PC-3 (cell line): ENCODE data around the gene MRPL1. TPM values are rescaled to one million over a fixed set of nuclear protein-coding genes. Genes with fewer than 3 reads are reported as not detected.

Source experiments
- ATAC-seq: fragments of 200-7000 bp; cut with Tn5 transposase; 2 replicates; pipeline ENCODE4 v1.9.1; 2020; ENCODE audit warnings: mild to moderate bottlenecking, moderate library complexity
- BruUV-seq: library from RNA; stranded (reverse); fragments of 400-500 nt; replicated peaks from 2 replicates; lab custom pipeline; 2021; lab: Mats Ljungman, UMichigan
- CTCF ChIA-PET: fragments of 300-600 bp; sonication (Branson Sonifier 250); formaldehyde crosslinking; loops from one replicate; lab custom pipeline; 2022; ENCODE audit warnings: antibody characterized with exemption; lab: Charles Lee
- POLR2A ChIA-PET: fragments of 300-600 bp; sonication (Branson Sonifier 250); formaldehyde crosslinking; loops from one replicate; lab custom pipeline; 2022; ENCODE audit warnings: antibody characterized with exemption; ENCODE audit not compliant: unreplicated experiment; lab: Charles Lee
- DNase-seq: peaks from one replicate; pipeline ENCODE4 v3.0.0-alpha.2; 2015
- H2AFZ ChIP-seq: fragments of 300-600 bp; sonication (generic); 2 replicates; pipeline ENCODE4 v1.6.0; 2016; ENCODE audit warnings: antibody characterized with exemption, low read length
- H3F3A ChIP-seq: fragments of 300-600 bp; sonication (generic); one replicate; pipeline ENCODE4 v1.6.0; 2017; ENCODE audit warnings: antibody characterized with exemption, low read length, control low read depth, mild to moderate bottlenecking; ENCODE audit not compliant: unreplicated experiment
- H3K27ac ChIP-seq: fragments of 300-600 bp; sonication (generic); 2 replicates; pipeline ENCODE4 v1.5.1; 2016; ENCODE audit warnings: mild to moderate bottlenecking, low read length
- H3K27me3 ChIP-seq: fragments of 300-600 bp; sonication (generic); 2 replicates; pipeline ENCODE4 v1.6.1; 2016; ENCODE audit warnings: low read length, mixed read lengths
- H3K36me3 ChIP-seq: fragments of 300-600 bp; sonication (generic); 2 replicates; pipeline ENCODE4 v1.6.1; 2016; ENCODE audit warnings: low read depth, mixed run types, low read length, mixed read lengths
- H3K4me1 ChIP-seq: fragments of 300-600 bp; sonication (generic); 2 replicates; pipeline ENCODE4 v1.5.1; 2016; ENCODE audit warnings: low read length; ENCODE audit not compliant: insufficient read depth
- H3K4me2 ChIP-seq: fragments of 300-600 bp; sonication (generic); 2 replicates; pipeline ENCODE4 v1.6.0; 2016; ENCODE audit warnings: low read length
- H3K4me3 ChIP-seq: fragments of 300-600 bp; sonication (generic); 2 replicates; pipeline ENCODE4 v1.5.1; 2016; ENCODE audit warnings: mild to moderate bottlenecking, low read length, mixed read lengths
- H3K79me2 ChIP-seq: fragments of 300-600 bp; sonication (generic); 2 replicates; pipeline ENCODE4 v1.6.1; 2017; ENCODE audit warnings: low read length, mixed read lengths
- H3K9ac ChIP-seq: fragments of 300-600 bp; sonication (generic); 2 replicates; pipeline ENCODE4 v1.6.0; 2016; ENCODE audit warnings: mild to moderate bottlenecking, low read length
- H3K9me2 ChIP-seq: fragments of 300-600 bp; sonication (generic); replicated peaks from 2 replicates; pipeline ENCODE4 v1.6.1; 2016; ENCODE audit warnings: mixed run types, low read length, mixed read lengths
- H3K9me3 ChIP-seq: fragments of 300-600 bp; sonication (generic); 2 replicates; pipeline ENCODE4 v1.6.1; 2016; ENCODE audit warnings: low read length, mixed read lengths
- H4K20me1 ChIP-seq: fragments of 300-600 bp; sonication (generic); 2 replicates; pipeline ENCODE4 v1.6.1; 2016; ENCODE audit warnings: low read length, mixed read lengths
- CTCF ChIP-seq: fragments of 300-600 bp; sonication (generic); conservative IDR thresholded peaks from 2 replicates; pipeline ENCODE4 v1.5.1; 2017; ENCODE audit warnings: antibody characterized with exemption, low read depth, mild to moderate bottlenecking, low read length
- EZH2 ChIP-seq: fragments of 300-600 bp; sonication (generic); IDR thresholded peaks from one replicate; pipeline ENCODE4 v1.6.1; 2017; ENCODE audit warnings: antibody characterized with exemption, mild to moderate bottlenecking, low read length; ENCODE audit not compliant: unreplicated experiment
- EZH2phosphoT487 ChIP-seq: fragments of 300-600 bp; sonication (generic); IDR thresholded peaks from 2 replicates; pipeline ENCODE4 v1.6.1; 2018; ENCODE audit warnings: mild to moderate bottlenecking, antibody characterized with exemption, low read length, borderline replicate concordance
- intact Hi-C: fragments of 100-400 bp; cut with micrococcal nuclease; formaldehyde crosslinking; loops from 2 replicates; pipeline ENCODE4 v1.9.0; 2023
- total RNA-seq: library from RNA; depleted of rRNA; stranded (reverse); fragments of >200 nt; gene quantifications from 2 replicates; pipeline ENCODE4 v1.2.3, GENCODE V29; 2014

MRPL1 gene
- total RNA-seq, 1 experiment from 2014 or later, result 23.0 TPM

GRCh38 chr4:77922158-77923094, 59.8 kb downstream of the MRPL1 start:
- 0 out of 2 replicates have a peak, but pooled peaks cover 6% of the 10 kb centered on the region for H3K79me2 ChIP-seq
- ChIA-PET CTCF (no interaction called here), POLR2A (interaction anchor here (0.7 kb wide), 1 partner anchor 11 kb away, joined by 5 read pairs; no protein-coding TSS in a partner anchor)
- H3K27ac ChIP-seq, result peak overlapping the region; percentile 94
- no peak overlapping the region for H2AFZ ChIP-seq
- H3K4me3 ChIP-seq, result peak overlapping the region; percentile 30; the same call in 1 of the 2 replicates
- no peaks in the 10 kb centered on the region for H3K9me3 ChIP-seq
- ATAC-seq (peak; percentile 52), DNase-seq (peak; percentile 56)
- no peak for TF ChIP-seq EZH2phosphoT487
- no peak for TF ChIP-seq EZH2
- TF ChIP-seq CTCF, result no peak
- peak overlapping the region; percentile 75 for H3K4me2 ChIP-seq
- no peaks in the 10 kb centered on the region for H3K36me3 ChIP-seq
- TSS peak; percentile 77 for BruUV-seq
- no peaks in the 10 kb centered on the region for H4K20me1 ChIP-seq
- peak overlapping the region; percentile 30; the same call in 1 of the 2 replicates for H3K9ac ChIP-seq
- H3K27me3 ChIP-seq, result no peaks in the 10 kb centered on the region
- no peaks in the 10 kb centered on the region for H3K9me2 ChIP-seq
- intact Hi-C loops, result loop anchor here (5.0 kb wide), 1 partner anchor 40 kb away; no protein-coding TSS in a partner anchor
- peaks cover 9% of the 10 kb centered on the region for H3F3A ChIP-seq
- peaks cover 36% of the 10 kb centered on the region for H3K4me1 ChIP-seq

- no TSS peak for BruUV-seq
- no peak overlapping the region for H2AFZ ChIP-seq
- 0 out of 2 replicates have a peak, but pooled peaks cover 4% of the 10 kb centered on the region for H3K79me2 ChIP-seq
- no peaks in the 10 kb centered on the region for H3K27me3 ChIP-seq
- H3F3A ChIP-seq, result no peaks in the 10 kb centered on the region
- CTCF ChIA-PET, result no interaction called here
- intact Hi-C loops, result no loop called here
- POLR2A ChIA-PET, result interaction anchor here (0.8 kb wide), 1 partner anchor 108 kb away, joined by 4 read pairs; no protein-coding TSS in a partner anchor
- TF ChIP-seq EZH2phosphoT487, result no peak
- no peak for TF ChIP-seq EZH2
- TF ChIP-seq CTCF, result no peak
- H3K9me2 ChIP-seq, result no peaks in the 10 kb centered on the region
- no peaks in the 10 kb centered on the region for H3K36me3 ChIP-seq
- peak; percentile 57 for ATAC-seq
- peak; percentile 32 for DNase-seq
- no peak overlapping the region for H3K4me3 ChIP-seq
- H3K9ac ChIP-seq, result no peak overlapping the region
- H3K4me1 ChIP-seq, result peaks cover 40% of the 10 kb centered on the region
- H3K27ac ChIP-seq, result peak overlapping the region; percentile 43
- H3K4me2 ChIP-seq, result peak overlapping the region; percentile 23; the same call in 1 of the 2 replicates
- no peaks in the 10 kb centered on the region for H4K20me1 ChIP-seq
- H3K9me3 ChIP-seq, result no peaks in the 10 kb centered on the region
These were observed 65.6 kb downstream of the MRPL1 start for GRCh38 chr4:77927991-77928925.
